Fibroblast of lung (primary cell): Measurements from ENCODE around the gene ZDHHC13.

Experiments
- CTCF ChIP-seq, 2 donors: IDR thresholded peaks in 1 of 2; conservative IDR thresholded peaks in 1 of 2; 1 replicate in 1 of 2; 2 replicates in 1 of 2; pipeline ENCODE4 v1.5.1; 2011 to 2012; ENCODE audit warnings: low read length in 2 of 2, control low read depth in 1 of 2, inconsistent platforms in 1 of 2, low read depth in 1 of 2, mild to moderate bottlenecking in 1 of 2
- EZH2 ChIP-seq: IDR thresholded peaks from 2 replicates; pipeline ENCODE4 v1.5.1; 2012; ENCODE audit warnings: low read length, control low read depth, mild to moderate bottlenecking; ENCODE audit errors: missing control alignments

GRCh38 chr11:19145319-19145718, 28.4 kb downstream of the ZDHHC13 start:
- TF ChIP-seq CTCF (conservative IDR thresholded peaks at IDR 0.05 in 1 of 2, IDR thresholded peaks at IDR 0.05 in 1 of 2; ENCODE audit: low read depth in 1 of 2, low read length in 2 of 2) (no peak), EZH2 (no peak)
